ENCODE measurements around the gene NUDC. TPM values are rescaled to one million over a fixed set of nuclear protein-coding genes. Genes with fewer than 3 reads are reported as not detected.

The NUDC gene
- total and polyA plus RNA-seq, 2 of the 13 experiments (the other 11 are each of a cell fraction or from before 2014, with no cell fraction given): 34.7 to 104 TPM

GRCh38 chr1:26915204-26915842 is 6.2 kb upstream of the NUDC start (continued):
- TF ChIP-seq, protein P1, sequence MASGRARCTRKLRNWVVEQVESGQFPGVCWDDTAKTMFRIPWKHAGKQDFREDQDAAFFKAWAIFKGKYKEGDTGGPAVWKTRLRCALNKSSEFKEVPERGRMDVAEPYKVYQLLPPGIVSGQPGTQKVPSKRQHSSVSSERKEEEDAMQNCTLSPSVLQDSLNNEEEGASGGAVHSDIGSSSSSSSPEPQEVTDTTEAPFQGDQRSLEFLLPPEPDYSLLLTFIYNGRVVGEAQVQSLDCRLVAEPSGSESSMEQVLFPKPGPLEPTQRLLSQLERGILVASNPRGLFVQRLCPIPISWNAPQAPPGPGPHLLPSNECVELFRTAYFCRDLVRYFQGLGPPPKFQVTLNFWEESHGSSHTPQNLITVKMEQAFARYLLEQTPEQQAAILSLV (CRISPR knock-in tag; IDR thresholded peaks at IDR 0.05; ENCODE audit: borderline replicate concordance): 0 out of 2 replicates have a peak, but pooled peaks have one; percentile 37
- TF ChIP-seq ESRRA (CRISPR knock-in tag; IDR thresholded peaks at IDR 0.05; ENCODE audit: low read depth): peak; percentile 44; the same call in 1 of the 2 replicates
- TF ChIP-seq, protein P2, sequence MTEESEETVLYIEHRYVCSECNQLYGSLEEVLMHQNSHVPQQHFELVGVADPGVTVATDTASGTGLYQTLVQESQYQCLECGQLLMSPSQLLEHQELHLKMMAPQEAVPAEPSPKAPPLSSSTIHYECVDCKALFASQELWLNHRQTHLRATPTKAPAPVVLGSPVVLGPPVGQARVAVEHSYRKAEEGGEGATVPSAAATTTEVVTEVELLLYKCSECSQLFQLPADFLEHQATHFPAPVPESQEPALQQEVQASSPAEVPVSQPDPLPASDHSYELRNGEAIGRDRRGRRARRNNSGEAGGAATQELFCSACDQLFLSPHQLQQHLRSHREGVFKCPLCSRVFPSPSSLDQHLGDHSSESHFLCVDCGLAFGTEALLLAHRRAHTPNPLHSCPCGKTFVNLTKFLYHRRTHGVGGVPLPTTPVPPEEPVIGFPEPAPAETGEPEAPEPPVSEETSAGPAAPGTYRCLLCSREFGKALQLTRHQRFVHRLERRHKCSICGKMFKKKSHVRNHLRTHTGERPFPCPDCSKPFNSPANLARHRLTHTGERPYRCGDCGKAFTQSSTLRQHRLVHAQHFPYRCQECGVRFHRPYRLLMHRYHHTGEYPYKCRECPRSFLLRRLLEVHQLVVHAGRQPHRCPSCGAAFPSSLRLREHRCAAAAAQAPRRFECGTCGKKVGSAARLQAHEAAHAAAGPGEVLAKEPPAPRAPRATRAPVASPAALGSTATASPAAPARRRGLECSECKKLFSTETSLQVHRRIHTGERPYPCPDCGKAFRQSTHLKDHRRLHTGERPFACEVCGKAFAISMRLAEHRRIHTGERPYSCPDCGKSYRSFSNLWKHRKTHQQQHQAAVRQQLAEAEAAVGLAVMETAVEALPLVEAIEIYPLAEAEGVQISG (CRISPR knock-in tag; IDR thresholded peaks at IDR 0.05): peak; percentile 69
- peak; percentile 66; the same call in 1 of the 2 replicates for TF ChIP-seq ZNF503 (CRISPR knock-in tag; IDR thresholded peaks at IDR 0.05)
- peak; percentile 80 for TF ChIP-seq SALL1 (CRISPR knock-in tag; IDR thresholded peaks at IDR 0.05)
- peak; percentile 25; the same call in 1 of the 2 replicates for TF ChIP-seq ZNF331 (CRISPR knock-in tag; IDR thresholded peaks at IDR 0.05)
- peak; percentile 41; the same call in 1 of the 2 replicates for TF ChIP-seq THAP11 (CRISPR knock-in tag; IDR thresholded peaks at IDR 0.05)
- TF ChIP-seq ZNF777 (CRISPR knock-in tag; IDR thresholded peaks at IDR 0.05): no peak
- peak; percentile 98 for TF ChIP-seq HNRNPL (IDR thresholded peaks at IDR 0.05; ENCODE audit: low read depth, low read length)
- peak; percentile 40; the same call in 1 of the 2 replicates for TF ChIP-seq ZFX (CRISPR knock-in tag; IDR thresholded peaks at IDR 0.05; ENCODE audit: low read depth)
- TF ChIP-seq, protein P3, sequence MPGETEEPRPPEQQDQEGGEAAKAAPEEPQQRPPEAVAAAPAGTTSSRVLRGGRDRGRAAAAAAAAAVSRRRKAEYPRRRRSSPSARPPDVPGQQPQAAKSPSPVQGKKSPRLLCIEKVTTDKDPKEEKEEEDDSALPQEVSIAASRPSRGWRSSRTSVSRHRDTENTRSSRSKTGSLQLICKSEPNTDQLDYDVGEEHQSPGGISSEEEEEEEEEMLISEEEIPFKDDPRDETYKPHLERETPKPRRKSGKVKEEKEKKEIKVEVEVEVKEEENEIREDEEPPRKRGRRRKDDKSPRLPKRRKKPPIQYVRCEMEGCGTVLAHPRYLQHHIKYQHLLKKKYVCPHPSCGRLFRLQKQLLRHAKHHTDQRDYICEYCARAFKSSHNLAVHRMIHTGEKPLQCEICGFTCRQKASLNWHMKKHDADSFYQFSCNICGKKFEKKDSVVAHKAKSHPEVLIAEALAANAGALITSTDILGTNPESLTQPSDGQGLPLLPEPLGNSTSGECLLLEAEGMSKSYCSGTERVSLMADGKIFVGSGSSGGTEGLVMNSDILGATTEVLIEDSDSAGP (CRISPR knock-in tag; IDR thresholded peaks at IDR 0.05; ENCODE audit: borderline replicate concordance): 0 out of 2 replicates have a peak, but pooled peaks have one; percentile 21
- peak; percentile 60 for TF ChIP-seq CEBPB (IDR thresholded peaks at IDR 0.05; ENCODE audit: borderline replicate concordance, low read depth, low read length)
- TF ChIP-seq NR2F2 (IDR thresholded peaks at IDR 0.05; ENCODE audit: borderline replicate concordance, low read depth): no peak
- TF ChIP-seq ZMYM4 (CRISPR knock-in tag; IDR thresholded peaks at IDR 0.05): peak; percentile 30; the same call in 1 of the 2 replicates
- peak; percentile 64; the same call in 1 of the 2 replicates for TF ChIP-seq FOXJ3 (CRISPR knock-in tag; IDR thresholded peaks at IDR 0.05; ENCODE audit: borderline replicate concordance)
- no peak for TF ChIP-seq PHB2 (IDR thresholded peaks at IDR 0.05; ENCODE audit: partially characterized antibody)
- peak; percentile 79; the same call in 1 of the 2 replicates for TF ChIP-seq ZBTB7B (CRISPR knock-in tag; IDR thresholded peaks at IDR 0.05)
- TF ChIP-seq ZXDC (CRISPR knock-in tag; IDR thresholded peaks at IDR 0.05): no peak
- no peak for TF ChIP-seq NFIC (IDR thresholded peaks at IDR 0.05; ENCODE audit: low read length)

Data from HepG2 (cell line).